IMR-90 (cell line): ENCODE measurements around the gene STRIP1.

Source experiments
- RAD21 ChIP-seq: IDR thresholded peaks from 2 replicates; pipeline ENCODE4 v1.6.1; 2012; ENCODE audit warnings: low read length, improper control_type of control experiment
- TF ChIP-seq, protein P1 (sequence below): conservative IDR thresholded peaks from 2 replicates; pipeline ENCODE4 v1.5.1; 2012; ENCODE audit warnings: mild to moderate bottlenecking, low read depth, low read length, improper control_type of control experiment

- TF ChIP-seq, protein P1, sequence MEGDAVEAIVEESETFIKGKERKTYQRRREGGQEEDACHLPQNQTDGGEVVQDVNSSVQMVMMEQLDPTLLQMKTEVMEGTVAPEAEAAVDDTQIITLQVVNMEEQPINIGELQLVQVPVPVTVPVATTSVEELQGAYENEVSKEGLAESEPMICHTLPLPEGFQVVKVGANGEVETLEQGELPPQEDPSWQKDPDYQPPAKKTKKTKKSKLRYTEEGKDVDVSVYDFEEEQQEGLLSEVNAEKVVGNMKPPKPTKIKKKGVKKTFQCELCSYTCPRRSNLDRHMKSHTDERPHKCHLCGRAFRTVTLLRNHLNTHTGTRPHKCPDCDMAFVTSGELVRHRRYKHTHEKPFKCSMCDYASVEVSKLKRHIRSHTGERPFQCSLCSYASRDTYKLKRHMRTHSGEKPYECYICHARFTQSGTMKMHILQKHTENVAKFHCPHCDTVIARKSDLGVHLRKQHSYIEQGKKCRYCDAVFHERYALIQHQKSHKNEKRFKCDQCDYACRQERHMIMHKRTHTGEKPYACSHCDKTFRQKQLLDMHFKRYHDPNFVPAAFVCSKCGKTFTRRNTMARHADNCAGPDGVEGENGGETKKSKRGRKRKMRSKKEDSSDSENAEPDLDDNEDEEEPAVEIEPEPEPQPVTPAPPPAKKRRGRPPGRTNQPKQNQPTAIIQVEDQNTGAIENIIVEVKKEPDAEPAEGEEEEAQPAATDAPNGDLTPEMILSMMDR = no peak
- TF ChIP-seq RAD21 = no peak
Measured at GRCh38 chr1:110021285-110021684, 13.1 kb upstream of the STRIP1 start.
